IPS-NIHi7 (cell line): ENCODE data around the gene FGF19.

Experiments
- DNase-seq: peaks from one replicate; pipeline ENCODE4 v3.0.0; 2012; ENCODE audit warnings: mixed read lengths; ENCODE audit errors: extremely low spot score

The FGF19 gene

DNA sequence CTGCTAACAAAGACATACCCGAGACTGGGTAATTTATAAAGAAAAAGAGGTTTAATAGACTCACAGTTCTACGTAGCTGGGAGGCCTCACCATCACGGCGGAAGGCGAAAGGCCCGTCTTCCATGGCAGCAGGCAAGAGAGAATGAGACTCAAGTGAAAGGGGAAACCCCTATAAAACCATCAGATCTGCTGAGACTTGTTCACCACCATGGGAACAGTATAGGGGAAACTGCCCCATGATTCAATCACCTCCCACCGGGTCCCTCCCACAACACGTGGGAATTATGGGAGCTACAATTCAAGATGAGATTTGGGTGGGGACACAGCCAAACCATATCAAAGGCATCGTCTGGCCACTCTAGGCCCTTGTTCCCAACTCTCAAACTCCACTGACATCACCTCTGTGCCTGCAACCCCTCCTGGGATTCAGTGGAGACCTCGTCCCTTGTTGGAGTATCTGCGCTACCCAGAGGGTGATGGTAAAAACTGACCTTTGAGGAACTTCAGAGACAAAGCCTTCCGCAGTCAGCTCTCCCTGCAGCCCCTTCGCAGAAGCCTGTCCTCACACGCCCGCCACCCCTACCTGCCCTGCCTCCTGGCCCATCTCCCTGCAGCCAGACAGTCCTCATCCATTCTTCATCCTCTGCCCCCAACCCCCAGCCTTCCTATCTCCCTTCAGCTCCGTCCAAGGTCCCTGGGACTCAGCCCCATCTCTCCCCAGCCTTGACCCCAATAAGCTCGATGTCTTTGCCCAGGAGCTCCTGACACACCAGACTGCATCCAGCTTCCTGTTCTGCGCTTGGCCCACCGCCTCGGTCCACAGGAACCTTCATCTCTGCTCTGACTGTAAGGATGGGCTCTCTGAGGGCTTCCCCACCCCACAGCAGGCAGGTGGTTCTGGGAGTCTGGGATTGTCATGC, 47.0 kb downstream of the FGF19 start:
- DNase-seq = no peak

DNA sequence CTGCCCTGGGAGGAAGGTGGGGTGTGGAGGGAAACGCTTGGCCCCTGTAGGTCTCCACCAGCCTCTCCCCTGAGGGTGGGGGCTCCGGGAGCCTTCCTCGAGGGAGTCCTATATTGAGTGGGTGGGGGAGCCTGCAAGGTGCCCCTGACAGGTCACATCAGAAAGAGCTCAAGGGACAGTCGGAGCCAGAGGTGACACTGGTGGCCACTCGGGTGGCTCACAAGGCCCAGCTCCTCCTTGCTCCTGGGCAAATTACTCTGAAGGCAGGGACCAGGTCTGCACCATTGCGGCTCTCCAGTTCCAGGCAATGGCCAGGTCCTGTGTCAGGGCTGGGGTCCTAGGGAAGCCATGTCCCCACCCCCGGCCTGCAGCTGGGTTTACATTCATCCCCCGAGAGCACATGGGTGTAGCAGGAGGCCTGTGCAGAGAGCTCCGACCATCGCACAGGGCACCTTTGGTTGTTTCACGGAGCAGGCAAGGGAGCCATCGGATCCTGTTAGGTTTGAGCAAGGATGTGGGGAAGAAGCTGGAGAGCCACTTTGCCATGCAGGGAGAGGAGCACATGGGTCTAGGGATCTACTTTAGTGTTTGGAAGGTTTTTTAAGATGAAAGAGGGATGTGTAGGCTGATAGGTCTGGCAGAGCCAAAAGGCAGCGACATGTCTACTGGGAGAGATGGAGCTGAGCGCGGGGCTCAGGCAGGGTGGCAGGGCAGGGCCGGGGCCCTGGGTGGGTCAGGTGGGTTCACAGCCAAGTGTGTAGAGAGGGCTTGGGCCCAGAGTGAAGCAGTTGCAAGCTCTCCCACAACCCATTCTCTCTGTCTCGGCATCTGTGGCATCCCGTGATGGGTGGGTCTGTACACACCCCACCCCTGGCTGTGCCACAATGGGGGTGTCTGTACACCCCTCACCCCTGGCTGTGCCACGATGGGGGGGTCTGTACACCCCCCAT, 48.1 kb downstream of the FGF19 start:
- no peak for DNase-seq

DNA sequence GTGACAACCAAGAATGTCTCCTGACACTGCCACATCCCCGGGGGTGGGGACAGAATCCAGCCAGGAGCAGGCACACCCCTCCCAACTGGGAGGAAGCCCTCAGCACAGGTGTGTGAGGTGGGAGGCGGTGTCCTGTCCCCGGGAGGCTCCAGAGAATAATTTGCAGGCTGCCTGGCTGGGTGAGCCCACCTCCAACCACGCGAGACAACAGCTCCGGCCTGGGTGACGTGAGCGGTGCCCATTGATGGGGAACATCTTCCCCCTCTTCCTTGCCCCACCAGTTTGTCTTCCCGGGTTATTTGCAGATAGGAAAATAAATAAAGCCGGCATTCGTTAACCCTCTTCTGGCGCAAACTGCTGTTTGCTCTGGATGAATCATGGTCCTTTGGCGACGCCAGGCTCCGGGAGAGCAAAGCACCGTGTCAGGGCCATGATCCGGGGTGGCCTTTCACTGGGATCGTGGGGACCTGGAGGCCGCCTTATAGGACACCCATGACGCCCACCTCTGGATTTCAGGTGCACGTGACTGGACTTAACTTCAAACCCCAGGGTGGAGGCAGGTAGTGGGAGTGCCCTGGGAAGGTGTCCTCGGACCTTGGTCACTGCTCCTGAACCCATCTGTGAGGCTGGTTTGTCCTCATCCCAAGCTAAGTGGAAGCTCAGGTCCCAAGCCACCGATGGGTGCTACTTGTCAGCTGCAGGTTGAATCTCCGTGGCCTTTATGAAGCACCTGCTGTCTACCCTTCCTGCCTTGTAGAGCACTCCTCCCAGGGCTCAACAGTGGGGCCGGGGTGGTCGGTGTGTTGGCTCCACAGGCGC, 49.0 kb downstream of the FGF19 start:
- DNase-seq = no peak

DNA sequence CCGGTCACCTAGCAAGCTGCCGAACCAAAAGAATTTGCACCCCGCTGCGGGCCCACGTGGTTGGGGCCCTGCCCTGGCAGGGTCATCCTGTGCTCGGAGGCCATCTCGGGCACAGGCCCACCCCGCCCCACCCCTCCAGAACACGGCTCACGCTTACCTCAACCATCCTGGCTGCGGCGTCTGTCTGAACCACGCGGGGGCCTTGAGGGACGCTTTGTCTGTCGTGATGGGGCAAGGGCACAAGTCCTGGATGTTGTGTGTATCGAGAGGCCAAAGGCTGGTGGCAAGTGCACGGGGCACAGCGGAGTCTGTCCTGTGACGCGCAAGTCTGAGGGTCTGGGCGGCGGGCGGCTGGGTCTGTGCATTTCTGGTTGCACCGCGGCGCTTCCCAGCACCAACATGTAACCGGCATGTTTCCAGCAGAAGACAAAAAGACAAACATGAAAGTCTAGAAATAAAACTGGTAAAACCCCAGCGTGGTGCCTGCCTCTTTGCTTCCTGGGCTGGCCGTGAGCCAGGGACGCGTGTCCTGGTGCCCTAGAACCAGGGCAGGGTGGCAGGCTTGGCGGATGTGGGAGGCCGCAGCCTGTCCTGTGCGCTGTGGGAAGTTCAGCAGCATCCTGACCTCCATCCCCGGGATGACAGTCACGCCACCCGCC, 49.7 kb downstream of the FGF19 start:
- no peak for DNase-seq

DNA sequence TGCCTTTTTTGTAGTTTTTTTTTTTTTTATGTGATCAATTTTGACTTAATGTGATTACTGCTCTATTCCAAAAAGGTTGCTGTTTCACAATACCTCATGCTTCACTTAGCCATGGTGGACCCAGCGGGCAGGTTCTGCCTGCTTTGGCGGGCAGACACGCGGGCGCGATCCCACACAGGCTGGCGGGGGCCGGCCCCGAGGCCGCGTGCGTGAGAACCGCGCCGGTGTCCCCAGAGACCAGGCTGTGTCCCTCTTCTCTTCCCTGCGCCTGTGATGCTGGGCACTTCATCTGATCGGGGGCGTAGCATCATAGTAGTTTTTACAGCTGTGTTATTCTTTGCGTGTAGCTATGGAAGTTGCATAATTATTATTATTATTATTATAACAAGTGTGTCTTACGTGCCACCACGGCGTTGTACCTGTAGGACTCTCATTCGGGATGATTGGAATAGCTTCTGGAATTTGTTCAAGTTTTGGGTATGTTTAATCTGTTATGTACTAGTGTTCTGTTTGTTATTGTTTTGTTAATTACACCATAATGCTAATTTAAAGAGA, 50.3 kb downstream of the FGF19 start:
- no peak for DNase-seq

DNA sequence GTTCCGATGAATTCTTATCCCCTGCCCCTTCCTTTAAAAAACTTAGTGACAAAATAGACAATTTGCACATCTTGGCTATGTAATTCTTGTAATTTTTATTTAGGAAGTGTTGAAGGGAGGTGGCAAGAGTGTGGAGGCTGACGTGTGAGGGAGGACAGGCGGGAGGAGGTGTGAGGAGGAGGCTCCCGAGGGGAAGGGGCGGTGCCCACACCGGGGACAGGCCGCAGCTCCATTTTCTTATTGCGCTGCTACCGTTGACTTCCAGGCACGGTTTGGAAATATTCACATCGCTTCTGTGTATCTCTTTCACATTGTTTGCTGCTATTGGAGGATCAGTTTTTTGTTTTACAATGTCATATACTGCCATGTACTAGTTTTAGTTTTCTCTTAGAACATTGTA, 50.8 kb downstream of the FGF19 start:
- no peak for DNase-seq

DNA sequence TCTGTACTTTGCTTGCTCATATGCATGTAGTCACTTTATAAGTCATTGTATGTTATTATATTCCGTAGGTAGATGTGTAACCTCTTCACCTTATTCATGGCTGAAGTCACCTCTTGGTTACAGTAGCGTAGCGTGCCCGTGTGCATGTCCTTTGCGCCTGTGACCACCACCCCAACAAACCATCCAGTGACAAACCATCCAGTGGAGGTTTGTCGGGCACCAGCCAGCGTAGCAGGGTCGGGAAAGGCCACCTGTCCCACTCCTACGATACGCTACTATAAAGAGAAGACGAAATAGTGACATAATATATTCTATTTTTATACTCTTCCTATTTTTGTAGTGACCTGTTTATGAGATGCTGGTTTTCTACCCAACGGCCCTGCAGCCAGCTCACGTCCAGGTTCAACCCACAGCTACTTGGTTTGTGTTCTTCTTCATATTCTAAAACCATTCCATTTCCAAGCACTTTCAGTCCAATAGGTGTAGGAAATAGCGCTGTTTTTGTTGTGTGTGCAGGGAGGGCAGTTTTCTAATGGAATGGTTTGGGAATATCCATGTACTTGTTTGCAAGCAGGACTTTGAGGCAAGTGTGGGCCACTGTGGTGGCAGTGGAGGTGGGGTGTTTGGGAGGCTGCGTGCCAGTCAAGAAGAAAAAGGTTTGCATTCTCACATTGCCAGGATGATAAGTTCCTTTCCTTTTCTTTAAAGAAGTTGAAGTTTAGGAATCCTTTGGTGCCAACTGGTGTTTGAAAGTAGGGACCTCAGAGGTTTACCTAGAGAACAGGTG, 51.8 kb downstream of the FGF19 start:
- DNase-seq = no peak

DNA sequence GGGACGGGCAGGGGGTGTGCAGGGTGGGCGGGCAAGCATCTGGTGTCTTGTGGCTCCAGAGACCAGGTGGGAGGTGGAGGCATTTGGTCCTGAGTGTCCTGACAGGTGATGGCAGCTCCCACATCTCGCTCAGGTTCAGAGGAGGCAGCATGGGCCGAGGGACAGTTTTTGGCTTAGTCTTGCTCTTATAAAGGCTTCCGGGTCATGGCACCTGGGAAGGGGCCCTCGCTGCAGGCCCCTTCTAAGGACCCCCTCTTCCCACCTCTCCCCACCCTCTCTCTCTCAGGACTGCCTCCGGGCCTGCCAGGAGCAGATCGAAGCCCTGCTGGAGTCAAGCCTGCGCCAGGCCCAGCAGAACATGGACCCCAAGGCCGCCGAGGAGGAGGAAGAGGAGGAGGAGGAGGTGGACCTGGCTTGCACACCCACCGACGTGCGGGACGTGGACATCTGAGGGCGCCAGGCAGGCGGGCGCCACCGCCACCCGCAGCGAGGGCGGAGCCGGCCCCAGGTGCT, 52.9 kb downstream of the FGF19 start:
- DNase-seq = no peak

DNA sequence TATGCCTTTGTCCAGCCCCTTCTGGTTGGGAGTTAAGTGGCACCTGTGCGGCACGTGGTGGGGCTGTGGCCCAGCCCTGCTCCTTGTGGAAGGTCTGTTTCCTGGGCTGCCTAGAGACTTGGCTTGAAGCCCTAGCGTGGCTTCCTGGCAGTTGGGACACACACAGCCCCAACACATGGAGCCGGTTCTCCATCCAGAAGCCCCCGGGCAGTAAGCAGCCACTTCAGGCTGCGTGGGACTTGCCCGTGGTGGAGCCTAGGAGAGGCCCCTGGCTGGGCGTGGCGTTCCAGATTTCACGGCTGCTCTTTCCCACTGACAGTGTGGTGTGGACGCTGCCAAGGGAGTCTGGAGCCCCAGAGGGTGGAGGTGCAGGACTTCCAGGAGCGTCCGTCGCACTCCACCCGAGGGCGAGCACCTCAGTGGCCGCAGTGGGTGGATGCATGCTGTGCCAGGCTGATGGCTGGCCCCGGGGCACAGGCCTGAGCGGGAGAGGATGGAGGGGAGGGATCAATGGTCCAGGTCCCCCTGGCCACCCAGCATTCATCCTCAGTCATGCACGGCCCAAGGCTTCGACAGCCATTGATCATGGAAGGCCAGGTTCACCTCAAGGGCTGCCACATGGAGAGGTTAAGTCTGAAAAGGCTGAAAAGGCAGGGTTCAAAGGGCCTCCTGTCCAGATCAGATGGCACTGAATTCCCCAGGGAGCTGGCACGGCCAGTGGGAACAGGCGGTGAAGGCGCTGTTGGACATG, 53.6 kb downstream of the FGF19 start:
- no peak for DNase-seq

DNA sequence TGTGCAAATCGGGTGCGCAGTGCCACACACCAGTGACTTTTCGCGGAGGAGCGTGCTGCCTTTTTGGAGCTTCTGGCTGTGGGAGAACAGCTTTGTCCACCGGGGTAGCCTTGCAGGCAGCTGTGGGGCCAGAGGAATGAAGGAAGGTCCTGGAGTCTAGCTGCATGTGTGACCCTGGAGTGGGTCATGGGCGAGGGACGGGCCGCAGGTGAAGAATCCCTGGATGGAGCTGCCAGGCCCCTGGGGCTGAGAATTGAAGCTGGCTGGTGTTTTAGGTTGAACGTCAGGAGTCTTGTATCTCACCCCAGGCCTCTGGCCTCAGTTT, 54.3 kb downstream of the FGF19 start:
- no peak for DNase-seq

DNA sequence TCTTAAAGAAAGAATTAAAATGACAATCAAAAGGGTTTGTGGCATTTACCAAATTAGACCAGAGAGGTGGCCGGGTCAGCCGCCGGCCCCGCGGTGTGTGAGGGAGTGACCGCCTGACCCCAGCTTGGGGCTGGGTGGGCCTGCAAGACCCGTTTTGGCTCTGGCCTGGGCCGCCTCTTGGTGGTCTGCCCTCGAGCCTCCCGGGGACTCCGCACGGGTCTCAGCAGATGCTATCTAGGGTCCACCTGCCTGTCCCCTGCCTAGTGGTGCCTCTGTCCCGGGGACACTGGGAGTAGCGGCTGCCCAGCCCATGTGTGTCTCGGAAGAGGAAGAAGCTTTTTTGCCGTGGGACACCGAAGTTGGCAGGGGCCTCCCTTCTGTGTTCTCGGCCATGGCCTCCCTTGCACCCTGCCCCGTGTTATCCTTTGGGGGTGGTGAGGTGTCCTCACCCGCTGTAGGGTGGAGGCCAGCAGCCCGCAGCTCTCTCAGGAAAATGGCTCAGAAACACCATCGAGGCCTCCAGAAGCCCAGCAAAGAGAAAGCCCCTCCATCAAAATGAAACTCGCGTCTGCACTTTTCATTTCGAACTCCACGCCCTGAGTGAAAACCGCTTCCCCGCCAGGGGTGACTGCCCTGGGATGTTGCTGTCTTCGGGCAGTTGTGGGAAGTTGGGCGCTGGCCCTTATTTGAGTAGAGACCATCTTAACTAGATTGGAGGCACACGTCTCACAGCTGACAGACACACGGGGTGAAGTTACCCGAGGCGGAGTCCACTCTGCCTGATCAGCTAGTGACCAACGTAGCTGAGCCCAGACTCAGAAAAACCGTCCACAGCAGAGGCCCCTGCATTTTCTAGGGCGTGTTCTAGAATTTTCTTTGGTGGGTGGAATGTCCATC, 54.9 kb downstream of the FGF19 start:
- no peak for DNase-seq
